ENCODE measurements around the gene ALKAL2. TPM values are rescaled to one million over a fixed set of nuclear protein-coding genes. Genes with fewer than 3 reads are reported as not detected.

The ALKAL2 gene
- total RNA-seq, 4 donors from 2014 or later: 4.8 TPM; not detected in 3

DNA sequence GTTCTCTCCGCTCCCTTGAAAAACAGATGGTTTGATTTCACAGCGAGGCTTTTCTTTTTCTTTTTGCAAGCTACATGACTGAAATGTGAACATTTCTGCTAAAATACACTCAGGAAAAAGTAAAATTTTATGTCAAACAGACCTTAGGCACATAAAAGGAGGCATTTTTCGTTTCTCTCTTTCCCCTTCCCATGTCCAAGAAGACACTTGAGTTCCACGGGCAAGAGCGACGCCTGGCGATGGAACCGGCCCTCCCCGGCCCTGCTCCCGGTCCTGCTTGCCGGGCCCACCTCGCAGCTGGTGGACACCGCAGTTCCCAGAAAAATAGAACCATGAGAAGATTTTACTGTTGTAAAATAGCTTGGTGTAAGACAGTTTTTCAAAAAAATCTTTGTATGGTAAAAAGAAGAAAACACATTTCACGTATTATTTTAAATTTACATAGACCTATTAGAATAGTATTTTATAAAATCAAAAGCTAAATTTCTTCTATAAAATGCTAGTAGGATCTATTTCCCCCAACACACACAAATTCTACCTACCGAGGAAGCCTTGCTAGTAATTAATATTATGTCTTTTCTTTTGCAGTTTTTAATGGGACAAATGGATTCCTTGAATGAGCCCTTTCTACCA, 2.3 kb upstream of the ALKAL2 start:
- no peak for DNase-seq
- Histone ChIP-seq H3K9me3 (no peaks in the 10 kb centered on the region), H3K4me3 (peak overlapping the region; percentile 39 to 72 (median 54)), H3K27me3 (peaks cover 0 to 66% (median 6%) of the 10 kb centered on the region in 4 donors), H3K27ac (peak overlapping the region in 1 of 4 donors; percentile 1), H3K36me3 (no peaks in the 10 kb centered on the region), H3K4me1 (peaks cover 18 to 36% (median 27%) of the 10 kb centered on the region in 3 donors)
- intact Hi-C loops (cut with DNase I): no loop called here
- WGBS, 2 donors: 7 to 8% methylated on average over 14 to 15 of the region's 15 CpGs
- TF ChIP-seq, protein P1, sequence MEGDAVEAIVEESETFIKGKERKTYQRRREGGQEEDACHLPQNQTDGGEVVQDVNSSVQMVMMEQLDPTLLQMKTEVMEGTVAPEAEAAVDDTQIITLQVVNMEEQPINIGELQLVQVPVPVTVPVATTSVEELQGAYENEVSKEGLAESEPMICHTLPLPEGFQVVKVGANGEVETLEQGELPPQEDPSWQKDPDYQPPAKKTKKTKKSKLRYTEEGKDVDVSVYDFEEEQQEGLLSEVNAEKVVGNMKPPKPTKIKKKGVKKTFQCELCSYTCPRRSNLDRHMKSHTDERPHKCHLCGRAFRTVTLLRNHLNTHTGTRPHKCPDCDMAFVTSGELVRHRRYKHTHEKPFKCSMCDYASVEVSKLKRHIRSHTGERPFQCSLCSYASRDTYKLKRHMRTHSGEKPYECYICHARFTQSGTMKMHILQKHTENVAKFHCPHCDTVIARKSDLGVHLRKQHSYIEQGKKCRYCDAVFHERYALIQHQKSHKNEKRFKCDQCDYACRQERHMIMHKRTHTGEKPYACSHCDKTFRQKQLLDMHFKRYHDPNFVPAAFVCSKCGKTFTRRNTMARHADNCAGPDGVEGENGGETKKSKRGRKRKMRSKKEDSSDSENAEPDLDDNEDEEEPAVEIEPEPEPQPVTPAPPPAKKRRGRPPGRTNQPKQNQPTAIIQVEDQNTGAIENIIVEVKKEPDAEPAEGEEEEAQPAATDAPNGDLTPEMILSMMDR (IDR thresholded peaks at IDR 0.05): peak; percentile 36 to 66 (median 64)
- no peak for TF ChIP-seq POLR2A (IDR thresholded peaks at IDR 0.05)

DNA sequence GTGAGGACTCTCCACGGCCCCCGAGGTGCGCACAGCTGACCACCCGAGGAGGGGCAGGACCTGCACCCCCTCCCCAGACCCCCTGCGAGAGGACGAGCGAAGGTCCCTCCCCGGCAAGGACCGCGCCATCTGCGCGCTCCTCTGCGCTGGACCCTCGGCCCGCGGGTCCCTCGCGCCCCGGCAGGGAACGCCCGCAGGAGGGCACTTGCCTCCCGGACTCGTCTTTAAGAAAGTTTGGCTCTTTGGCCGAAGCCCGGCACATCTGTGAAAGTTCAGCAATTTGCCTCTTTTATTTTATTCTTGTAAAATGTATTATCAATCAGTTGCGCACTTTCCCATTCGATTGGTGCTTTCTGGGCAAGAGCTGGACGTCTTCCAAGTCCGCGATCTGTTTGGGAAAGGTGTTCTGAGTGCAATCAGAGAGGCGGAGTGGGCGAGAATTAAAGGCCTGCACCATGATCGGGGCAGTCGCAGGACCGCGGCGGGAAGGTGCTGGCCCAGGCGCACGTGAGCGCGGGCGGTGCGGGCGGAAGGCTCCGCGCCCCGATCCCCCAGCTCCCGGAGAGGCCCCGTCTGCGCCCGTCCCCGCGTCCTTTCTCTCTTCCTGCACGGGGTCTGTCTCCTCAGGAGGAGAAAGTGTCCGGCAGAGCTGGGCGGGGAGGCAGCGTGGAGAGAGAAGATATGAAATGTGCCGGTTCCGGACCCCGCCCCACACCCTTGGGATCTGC, 1.6 kb upstream of the ALKAL2 start:
- Histone ChIP-seq H3K4me3 (peak overlapping the region; percentile 39 to 72 (median 54)), H3K27ac (peak overlapping the region in 1 of 4 donors; percentile 1), H3K36me3 (no peaks in the 10 kb centered on the region), H3K27me3 (peaks cover 0 to 61% (median 6%) of the 10 kb centered on the region in 4 donors), H3K4me1 (peaks cover 18 to 36% (median 27%) of the 10 kb centered on the region in 3 donors), H3K9me3 (no peaks in the 10 kb centered on the region)
- TF ChIP-seq, protein P1 (IDR thresholded peaks at IDR 0.05): no peak
- TF ChIP-seq POLR2A (IDR thresholded peaks at IDR 0.05): no peak
- WGBS, 2 donors: 1 to 2% methylated on average over 16 to 17 of the region's 60 CpGs
- no peak for DNase-seq
- intact Hi-C loops (cut with DNase I): no loop called here

- Histone ChIP-seq H3K27ac (no peak overlapping the region), H3K4me3 (peak overlapping the region; percentile 39 to 72 (median 54)), H3K9me3 (no peaks in the 10 kb centered on the region), H3K27me3 (peaks cover 0 to 61% (median 6%) of the 10 kb centered on the region in 4 donors), H3K4me1 (peaks cover 18 to 36% (median 27%) of the 10 kb centered on the region in 3 donors), H3K36me3 (no peaks in the 10 kb centered on the region)
- DNase-seq: no peak
- no peak for TF ChIP-seq POLR2A (IDR thresholded peaks at IDR 0.05)
- TF ChIP-seq, protein P1 (IDR thresholded peaks at IDR 0.05): no peak
- intact Hi-C loops (cut with DNase I): no loop called here
- WGBS, 2 donors: 0% methylated on average over 2 of the region's 42 CpGs; no CpG with 5 or more reads in 1 of the 2 donors
Observed at GRCh38 chr2:288758-289361, 969 bp upstream of the ALKAL2 start.

DNA sequence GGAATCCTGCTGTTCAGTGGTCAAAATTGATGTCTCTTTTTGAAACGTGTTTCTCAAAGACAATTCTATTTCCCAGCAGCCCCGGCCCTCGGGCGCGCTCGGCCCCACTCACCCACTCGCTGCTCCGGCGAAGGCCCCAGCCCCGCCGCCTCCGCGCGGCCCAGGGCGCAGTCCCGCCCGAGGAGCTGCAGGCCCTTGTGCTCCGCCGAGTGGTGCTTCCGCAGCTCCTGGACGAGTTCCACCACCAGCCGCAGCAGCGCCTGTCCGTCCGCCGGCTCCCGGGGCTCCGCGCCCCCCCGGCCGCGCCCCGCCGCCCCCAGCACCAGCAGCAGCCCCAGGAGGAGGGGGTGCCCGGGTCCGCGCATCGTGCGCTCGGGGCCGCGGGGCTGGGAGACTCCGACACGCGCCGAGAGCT, 413 bp downstream of the ALKAL2 start:
- H3K27me3 ChIP-seq: peaks cover 0 to 59% (median 6%) of the 10 kb centered on the region in 4 donors
- no peaks in the 10 kb centered on the region for H3K9me3 ChIP-seq
- intact Hi-C loops (cut with DNase I): no loop called here
- peak overlapping the region; percentile 34 to 72 (median 48) for H3K4me3 ChIP-seq
- no peak for TF ChIP-seq POLR2A (IDR thresholded peaks at IDR 0.05)
- TF ChIP-seq, protein P1 (IDR thresholded peaks at IDR 0.05): no peak
- peaks cover 18 to 36% (median 27%) of the 10 kb centered on the region in 3 donors for H3K4me1 ChIP-seq
- no peak for DNase-seq
- H3K36me3 ChIP-seq: peaks cover 0 to 8% (median 0%) of the 10 kb centered on the region in 3 donors
- peak overlapping the region in 1 of 4 donors; percentile 33 for H3K27ac ChIP-seq
- 0% methylated on average over 3 of the region's 46 CpGs for WGBS, 2 donors
